Stimulated activated CD8-positive, alpha-beta memory T cell treated with anti-CD3 and anti-CD28 coated beads, Interleukin-2, amount 100 ng/mL, for 1 hour (primary cell): ENCODE data around the gene UMPS.
"Not testable (repeated sequence)": the region's sequence is repeated elsewhere in the genome, so short reads cannot be mapped to it uniquely, and the experiment has no call there.

ENCODE experiments used
- DNase-seq, 2 donors: peaks; one replicate each; pipeline ENCODE4 v3.0.0-alpha.2; 2020; ENCODE audit warnings: low read depth in 2 of 2

The UMPS gene

GRCh38 chr3:124780356-124780755, 50.1 kb downstream of the UMPS start:
- no peak for DNase-seq

- DNase-seq, result no peak
Measured at GRCh38 chr3:124780761-124781475, 50.7 kb downstream of the UMPS start.

DNA sequence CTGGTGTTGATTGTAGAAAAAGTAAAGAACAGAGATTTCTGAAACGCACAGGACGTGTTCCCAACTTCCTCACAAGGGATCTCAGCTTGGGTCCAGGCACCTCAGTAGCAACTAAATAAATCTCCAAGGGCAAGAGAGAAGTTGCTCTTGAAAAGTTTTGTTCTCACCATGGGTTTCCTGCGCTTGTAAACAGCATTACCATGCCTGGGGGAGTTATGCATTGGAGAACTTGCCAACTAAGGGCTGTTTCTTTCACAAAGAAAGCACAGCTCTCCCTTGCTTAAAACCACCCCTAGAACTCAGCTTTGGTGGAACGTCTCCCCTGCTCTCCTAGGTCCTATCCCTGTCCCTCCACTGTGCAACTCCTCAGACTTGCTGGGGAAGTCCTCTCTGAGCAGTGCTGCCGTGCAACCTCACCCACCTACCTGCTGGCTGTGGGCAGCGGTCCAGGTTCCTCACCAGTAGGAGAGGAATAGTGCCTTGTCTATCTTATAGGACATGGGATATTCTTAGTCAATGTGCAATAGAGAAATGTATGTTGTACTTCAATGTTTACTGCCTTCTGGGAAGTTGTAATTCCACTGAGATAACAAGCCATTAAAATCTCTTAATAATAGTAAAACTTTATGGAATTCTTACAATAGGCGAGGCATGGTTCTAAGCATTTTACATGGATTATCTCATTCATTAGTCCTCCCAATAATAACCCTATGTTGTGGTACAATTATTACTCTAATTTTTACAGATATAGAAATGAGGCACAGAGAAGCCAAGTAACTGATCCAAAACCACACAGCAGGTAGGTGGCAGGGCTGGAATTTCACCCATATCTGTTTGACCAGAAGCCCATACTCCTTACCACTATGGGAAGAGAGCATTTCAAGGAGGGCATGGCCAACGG, 51.5 kb downstream of the UMPS start:
- no peak for DNase-seq

- DNase-seq, result not testable (repeated sequence)
Measured at GRCh38 chr3:124782377-124782712, 52.1 kb downstream of the UMPS start.

DNA sequence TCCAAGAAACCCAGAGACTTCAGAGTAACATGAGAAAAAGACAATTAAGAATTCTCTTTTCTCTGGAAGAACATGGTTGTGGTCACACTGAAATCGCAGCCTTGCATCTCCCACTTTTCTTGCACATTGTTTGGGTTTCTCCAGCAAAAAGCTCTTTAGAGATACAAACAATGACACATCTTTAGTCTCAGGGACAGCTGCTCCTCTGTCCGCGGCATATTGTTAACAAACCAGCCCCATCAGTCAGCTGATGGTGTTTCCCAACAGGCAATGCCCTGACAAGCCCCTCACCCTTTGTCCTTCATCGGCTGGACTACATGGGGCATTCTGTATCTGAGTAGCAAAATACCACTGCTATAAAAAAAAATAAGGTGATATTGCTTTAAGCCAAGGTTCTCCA, 53.4 kb downstream of the UMPS start:
- no peak for DNase-seq

- no peak for DNase-seq
Measured at GRCh38 chr3:124784686-124785382, 54.6 kb downstream of the UMPS start.

DNA sequence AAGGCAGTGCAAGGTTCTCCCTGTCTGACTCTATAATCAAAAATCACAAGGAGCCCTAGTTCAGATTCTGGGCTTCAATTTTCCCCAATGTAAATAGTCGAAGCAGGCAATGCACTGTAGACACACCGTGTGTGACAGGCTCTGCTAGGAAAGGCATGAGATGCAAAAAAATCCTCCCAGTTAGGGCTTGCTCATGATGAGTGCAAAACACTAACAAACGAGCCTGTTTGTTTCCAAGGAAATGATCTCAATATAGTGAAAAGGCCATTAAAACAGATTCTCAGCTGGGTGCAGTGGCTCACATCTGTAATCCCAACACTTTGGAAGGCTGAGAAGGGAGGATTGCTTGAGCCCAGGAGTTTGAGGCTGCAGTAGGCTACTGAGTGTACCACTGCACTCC, 55.7 kb downstream of the UMPS start:
- DNase-seq, result no peak

DNA sequence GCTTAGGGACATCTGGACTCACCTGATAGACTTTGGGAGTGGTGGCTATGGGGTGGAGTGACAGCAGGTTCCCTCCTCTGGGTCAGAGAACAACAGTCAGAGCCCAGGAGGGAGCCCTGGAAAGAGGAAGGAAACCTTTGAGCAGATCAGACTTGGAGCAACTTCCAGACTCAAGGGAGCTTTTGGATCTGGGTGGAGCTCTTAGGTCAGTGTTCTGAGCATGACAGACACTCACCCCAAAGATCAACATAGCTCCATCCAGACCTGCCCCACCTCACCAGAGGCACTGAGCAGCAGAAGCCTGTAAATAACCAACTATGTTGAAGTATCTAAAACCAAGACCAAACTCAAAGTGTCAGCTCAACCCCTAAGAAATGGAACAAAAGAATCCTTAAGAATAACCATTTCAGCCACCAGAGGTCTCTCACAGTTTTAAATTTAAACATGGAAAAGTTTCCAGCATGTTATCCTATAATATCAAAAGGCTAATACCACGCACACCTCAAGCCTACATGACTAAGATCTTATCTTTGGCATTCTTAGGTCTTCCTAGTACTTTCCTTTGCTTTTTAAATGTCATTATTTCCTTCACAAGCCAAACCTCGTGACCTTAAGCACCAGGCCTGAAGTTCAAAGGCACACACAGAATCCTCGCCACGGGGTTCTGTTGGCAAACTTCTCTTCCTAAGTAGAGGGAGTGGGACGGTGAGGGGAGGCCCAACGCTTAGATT, 56.4 kb downstream of the UMPS start:
- DNase-seq, result no peak

GRCh38 chr3:124787476-124788195, 57.4 kb downstream of the UMPS start:
- DNase-seq, result no peak

DNA sequence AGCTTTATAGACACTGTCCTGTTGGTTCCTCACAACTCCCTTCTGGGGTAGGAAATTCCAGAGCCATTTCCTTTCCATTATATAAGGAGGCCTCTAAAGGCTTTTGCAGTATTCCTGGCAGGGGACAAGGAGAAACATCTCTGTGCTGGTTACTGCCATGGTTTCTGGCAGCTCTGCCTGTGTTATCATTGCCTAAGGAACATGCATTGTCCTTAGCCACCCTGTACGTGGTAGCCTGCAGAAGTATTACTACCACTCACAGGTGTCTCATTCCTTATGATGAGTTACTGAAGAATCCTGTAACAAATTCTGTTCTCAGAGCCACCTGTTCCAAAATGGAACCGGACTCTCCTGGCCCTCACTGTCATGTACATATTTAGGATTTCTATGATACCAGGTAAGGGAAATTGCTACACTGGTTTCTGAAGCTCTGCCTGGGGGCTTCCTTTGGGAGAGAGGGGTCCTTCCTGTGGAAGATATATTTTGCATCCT, 58.0 kb downstream of the UMPS start:
- DNase-seq, result no peak

- not testable (repeated sequence) for DNase-seq
Measured at GRCh38 chr3:124789103-124789502, 58.9 kb downstream of the UMPS start.

- no peak for DNase-seq
Measured at GRCh38 chr3:124791142-124791541, 60.9 kb downstream of the UMPS start.

DNA sequence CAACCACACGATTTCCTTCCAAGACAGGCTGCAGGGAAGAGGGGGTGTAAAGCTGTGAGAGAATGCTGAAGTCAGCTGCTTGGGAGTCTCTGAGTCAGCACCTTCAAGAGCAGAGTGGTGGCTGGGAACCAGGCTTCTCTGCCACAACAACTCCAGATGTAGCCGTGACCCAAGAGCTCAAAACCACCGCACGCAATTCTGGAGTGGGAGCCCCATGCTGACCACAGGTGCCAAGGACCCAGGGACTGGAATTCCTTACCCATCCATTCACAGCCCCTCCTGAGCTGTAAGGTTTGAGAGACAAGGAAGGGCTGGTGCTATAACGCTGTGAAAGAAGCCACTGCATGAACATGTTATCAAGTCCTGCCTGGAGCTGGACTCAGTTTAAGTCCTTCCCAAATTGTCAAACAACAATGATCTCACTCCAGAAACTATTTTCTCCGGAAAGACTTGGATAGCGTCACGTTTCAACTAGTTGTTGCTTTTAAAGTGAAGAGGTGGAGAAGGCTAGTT, 61.4 kb downstream of the UMPS start:
- DNase-seq, result no peak

- DNase-seq, result no peak
Measured at GRCh38 chr3:124792341-124793040, 62.2 kb downstream of the UMPS start.

GRCh38 chr3:124793054-124793739, 62.9 kb downstream of the UMPS start:
- DNase-seq, result no peak

DNA sequence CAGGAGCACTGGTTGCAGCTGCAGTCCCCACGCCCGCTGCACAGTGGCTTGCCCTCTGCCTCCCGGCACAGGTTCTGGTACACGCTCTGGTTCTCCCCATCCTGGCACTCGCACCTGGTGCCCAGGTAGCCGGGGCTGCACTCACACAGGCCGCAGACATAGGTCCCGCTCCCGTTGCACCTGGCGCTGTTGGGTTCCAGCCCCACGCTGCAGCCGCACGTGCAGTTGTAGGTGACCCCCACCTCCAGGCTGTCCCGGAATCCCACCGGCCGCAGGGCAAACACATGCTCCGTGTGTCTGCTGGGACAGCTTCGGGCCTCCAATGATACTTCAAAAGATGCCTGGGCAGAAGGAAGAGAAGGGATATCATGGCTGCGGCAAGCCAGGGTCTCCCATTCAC, 66.2 kb downstream of the UMPS start:
- no peak for DNase-seq

- no peak for DNase-seq
Measured at GRCh38 chr3:124797426-124797945, 67.2 kb downstream of the UMPS start.
